Measurements from ENCODE around the gene EXOC4. TPM values are rescaled to one million over a fixed set of nuclear protein-coding genes. Genes with fewer than 3 reads are reported as not detected.
"Not testable (repeated sequence)": the region's sequence is repeated elsewhere in the genome, so short reads cannot be mapped to it uniquely, and the experiment has no call there.

EXOC4 gene
- polyA plus RNA-seq, 3 donors, result 17.9 to 28.0 (median 22.3) TPM

DNA sequence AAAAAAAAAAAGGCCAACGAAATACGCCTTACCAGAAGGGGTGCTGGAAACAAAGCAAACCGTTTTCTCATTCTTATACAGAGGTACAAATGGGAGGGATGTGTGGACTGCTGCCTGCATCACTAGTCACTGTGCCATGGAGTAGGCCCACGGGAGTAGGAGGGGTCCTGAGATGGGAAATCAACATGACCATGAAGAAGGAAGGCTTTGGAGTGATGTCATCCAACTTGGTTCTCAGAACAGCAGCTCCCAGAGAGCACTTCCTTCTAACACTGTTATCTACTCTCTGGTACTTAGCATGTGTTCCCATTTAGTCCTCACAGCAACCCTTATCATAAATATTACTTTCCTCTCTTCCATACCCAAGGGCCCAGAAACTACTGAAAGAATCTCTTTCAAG, 814.3 kb downstream of the EXOC4 start:
- no peak overlapping the region for H3K27ac ChIP-seq (ENCODE audit: low read depth, low read length)
- 47 to 77% (median 49%) methylated on average over 4 of the region's 4 CpGs for WGBS, 3 donors

GRCh38 chr7:134068670-134069069, 815.8 kb downstream of the EXOC4 start:
- 94 to 95% (median 95%) methylated on average over 6 of the region's 6 CpGs for WGBS, 3 donors

GRCh38 chr7:134069187-134069586, 816.3 kb downstream of the EXOC4 start:
- no peak overlapping the region for H3K27ac ChIP-seq (ENCODE audit: low read depth, low read length)
- WGBS, 3 donors, result 87 to 100% (median 93%) methylated on average over 2 of the region's 2 CpGs

More at GRCh38 chr7:134068670-134069069, 815.8 kb downstream of the EXOC4 start:
- H3K27ac ChIP-seq (ENCODE audit: low read depth, low read length), result no peak overlapping the region

GRCh38 chr7:134070673-134071072, 817.8 kb downstream of the EXOC4 start:
- WGBS, 3 donors, result 83 to 96% (median 89%) methylated on average over 3 of the region's 3 CpGs
- H3K27ac ChIP-seq (ENCODE audit: low read depth, low read length), result no peak overlapping the region

- no peak overlapping the region for H3K27ac ChIP-seq (ENCODE audit: low read depth, low read length)
These were observed 818.8 kb downstream of the EXOC4 start for GRCh38 chr7:134071355-134072331.

- WGBS, 3 donors, result 84 to 91% (median 87%) methylated on average over 6 of the region's 6 CpGs
- no peak overlapping the region for H3K27ac ChIP-seq (ENCODE audit: low read depth, low read length)
These were observed 820.4 kb downstream of the EXOC4 start for GRCh38 chr7:134073276-134073675.

DNA sequence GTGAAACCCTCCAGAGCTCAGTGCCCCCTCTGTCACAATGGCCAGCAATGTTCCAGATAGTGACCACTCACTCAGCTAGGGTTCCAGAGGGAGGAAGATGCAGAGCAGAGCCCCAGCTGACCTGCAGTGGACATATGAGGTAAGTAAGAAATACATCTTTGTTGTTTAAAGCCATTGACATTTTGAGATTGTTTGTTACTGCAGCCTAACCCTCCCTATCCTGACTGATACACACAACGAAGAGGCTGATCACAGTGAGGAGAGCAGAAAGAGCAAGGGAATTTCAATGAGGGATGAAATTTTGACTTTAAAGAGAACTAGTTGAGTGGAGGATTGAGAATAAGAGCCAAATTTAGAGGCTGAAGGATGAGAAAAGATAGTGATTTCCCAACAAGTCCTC, 822.9 kb downstream of the EXOC4 start:
- no peak overlapping the region for H3K27ac ChIP-seq (ENCODE audit: low read depth, low read length)
- WGBS, 3 donors, result 91 to 97% (median 95%) methylated on average over 1 of the region's 1 CpG

DNA sequence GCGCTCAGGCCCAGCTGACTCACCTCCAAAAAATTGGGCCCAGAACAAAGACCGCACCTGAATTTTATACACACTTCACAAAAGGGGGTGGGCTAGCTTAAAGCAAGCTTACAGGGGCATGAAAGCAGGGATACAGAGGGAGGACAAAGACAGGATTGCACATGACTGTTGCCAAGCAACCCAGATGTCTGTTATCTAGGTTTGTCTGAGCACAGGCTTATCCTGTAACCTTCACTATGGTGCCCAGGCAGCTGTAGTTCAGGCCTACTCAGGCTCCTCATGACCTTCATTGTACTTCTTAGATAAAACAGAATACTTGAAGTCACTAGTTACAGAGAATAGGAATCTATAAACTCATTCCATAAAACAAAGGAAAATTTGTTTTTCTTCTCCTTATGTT, 824.7 kb downstream of the EXOC4 start:
- not testable (repeated sequence) for H3K27ac ChIP-seq (ENCODE audit: low read depth, low read length)
- WGBS, 3 donors, result 98 to 99% (median 98%) methylated on average over 2 of the region's 2 CpGs

DNA sequence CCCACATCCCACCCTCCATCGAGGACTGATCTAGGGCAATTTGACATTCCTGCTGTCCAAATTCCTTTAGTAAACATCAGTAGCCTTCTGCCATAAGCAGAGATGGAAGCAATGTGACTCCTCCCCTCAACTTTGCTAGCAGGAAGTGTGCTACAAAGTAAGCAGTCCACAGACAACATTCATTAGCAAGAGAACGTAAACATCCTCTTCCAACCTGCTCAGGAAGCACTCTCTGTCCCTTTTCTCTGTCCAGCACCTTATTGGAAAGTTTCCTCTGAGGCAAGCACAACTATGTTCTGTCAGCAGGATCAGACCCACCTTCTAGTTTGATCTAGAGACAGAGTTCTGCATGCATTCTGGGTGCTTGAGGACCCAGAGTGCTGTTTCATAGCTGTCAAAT, 826.1 kb downstream of the EXOC4 start:
- 40 to 61% (median 50%) methylated on average over 2 of the region's 2 CpGs for WGBS, 3 donors

DNA sequence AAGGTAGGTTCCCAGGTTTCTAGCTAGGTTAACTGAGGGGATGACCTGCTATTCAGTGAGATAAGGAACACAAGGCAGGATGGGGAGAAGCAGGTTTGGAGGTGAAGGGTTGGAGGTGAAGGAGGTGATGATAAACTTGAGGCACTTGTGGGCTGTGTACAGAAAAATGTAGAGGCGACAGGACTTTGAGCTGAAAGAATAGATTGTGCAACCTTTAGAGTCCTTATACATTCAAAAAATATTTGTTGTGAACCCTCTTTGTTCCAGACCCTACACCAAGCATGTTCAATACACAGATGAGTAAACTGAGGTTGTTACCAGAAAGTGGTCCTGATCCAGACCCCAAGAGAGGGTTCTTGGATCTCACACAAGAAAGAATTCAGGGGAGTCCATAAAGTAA, 828.8 kb downstream of the EXOC4 start:
- 100% methylated on average over 1 of the region's 1 CpG for WGBS, 3 donors

More for the DNA sequence above, 826.1 kb downstream of the EXOC4 start:
- H3K27ac ChIP-seq (ENCODE audit: low read depth, low read length), result no peak overlapping the region

DNA sequence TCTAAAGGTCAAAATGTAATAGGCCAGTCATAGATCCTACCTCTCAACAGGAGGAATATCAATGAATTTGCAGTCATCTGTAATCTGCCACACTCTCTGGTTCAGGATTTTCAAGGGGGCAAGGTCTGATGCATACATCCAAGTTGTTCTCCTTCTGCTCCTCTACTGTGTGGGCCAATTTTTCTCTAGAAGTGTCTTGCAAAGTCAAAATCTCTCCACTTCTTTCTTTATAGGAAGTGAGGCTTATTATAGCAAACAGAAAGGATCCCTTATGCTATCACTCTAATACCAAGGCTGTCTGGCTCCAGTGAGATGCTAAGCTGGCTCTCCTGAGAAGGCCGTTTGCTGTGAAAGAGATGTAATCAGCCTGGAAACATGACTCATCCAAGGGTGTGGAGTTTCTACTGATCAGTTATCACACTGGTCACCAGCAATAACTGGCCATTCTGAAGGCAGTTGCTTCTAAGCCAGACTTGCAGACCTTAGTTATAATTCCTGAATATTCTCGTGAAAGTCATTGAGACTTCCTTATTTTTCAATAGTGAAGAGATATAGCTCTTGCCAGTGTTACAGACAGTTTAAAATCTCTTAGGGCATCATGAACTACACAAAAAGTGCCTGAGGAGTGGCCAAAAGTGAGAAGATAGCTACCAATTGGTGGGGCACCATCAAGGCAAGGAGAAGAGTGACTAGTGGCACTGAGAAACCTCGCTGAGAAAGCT, 831.0 kb downstream of the EXOC4 start:
- 71 to 91% (median 76%) methylated on average over 3 of the region's 3 CpGs for WGBS, 3 donors
- no peak overlapping the region for H3K27ac ChIP-seq (ENCODE audit: low read depth, low read length)

More for the DNA sequence above, 828.8 kb downstream of the EXOC4 start:
- H3K27ac ChIP-seq (ENCODE audit: low read depth, low read length), result no peak overlapping the region

DNA sequence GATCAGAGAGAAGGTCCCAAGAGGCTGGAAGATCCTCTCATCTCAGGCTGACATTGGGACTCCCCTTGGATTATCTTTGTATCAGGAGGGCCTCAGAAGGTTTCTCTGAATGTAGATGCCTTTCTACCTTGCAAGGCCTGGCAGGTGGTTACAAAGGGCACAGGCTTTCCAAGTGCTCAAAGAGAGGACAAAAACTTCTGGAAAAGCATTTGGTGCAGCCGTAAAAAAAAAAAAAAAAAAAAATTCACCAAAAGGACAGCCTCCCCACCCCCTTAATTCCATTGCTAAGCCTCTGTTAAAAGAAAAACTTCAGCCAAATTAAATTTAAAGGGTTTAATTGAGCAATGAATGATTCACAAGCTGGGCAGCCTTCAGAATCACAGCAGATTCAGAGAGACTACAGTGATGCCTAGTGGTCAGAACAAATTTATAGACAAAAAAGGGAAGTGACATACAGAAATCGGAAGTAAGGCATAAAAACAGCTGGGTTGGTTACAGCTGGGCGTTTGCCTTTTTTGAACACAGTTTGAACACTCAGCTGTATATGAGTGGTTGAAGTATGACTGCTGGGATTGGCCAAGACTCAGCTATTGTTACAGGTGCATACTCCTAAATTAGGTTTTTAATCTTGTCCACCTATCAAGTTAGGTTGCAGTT, 831.7 kb downstream of the EXOC4 start:
- 57 to 96% (median 71%) methylated on average over 3 of the region's 3 CpGs for WGBS, 3 donors

GRCh38 chr7:134085311-134085710, 832.4 kb downstream of the EXOC4 start:
- H3K27ac ChIP-seq (ENCODE audit: low read depth, low read length), result no peak overlapping the region

More for the DNA sequence above, 831.7 kb downstream of the EXOC4 start:
- no peak overlapping the region for H3K27ac ChIP-seq (ENCODE audit: low read depth, low read length)

GRCh38 chr7:134086998-134087735, 834.3 kb downstream of the EXOC4 start:
- 92 to 98% (median 96%) methylated on average over 2 of the region's 2 CpGs for WGBS, 3 donors

DNA sequence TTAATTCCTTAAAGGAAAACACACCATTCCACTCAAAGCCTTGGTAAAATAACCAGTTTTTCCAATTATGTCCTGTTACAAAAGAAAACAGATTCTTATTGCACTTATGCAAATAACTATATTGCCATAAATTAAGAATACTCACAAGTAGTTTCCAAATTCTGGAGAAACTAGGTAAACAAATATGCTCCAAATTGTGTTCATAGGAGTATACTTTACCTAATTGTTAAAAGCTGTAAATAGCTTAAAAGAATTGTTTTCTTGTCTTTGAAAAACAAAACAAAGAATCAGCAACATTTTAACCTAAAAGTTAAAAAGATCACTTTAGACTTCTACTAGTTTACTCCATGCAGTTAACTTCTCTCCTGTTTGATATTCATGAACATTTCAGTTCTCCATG, 835.3 kb downstream of the EXOC4 start:
- no peak overlapping the region for H3K27ac ChIP-seq (ENCODE audit: low read depth, low read length)

More at GRCh38 chr7:134086998-134087735, 834.3 kb downstream of the EXOC4 start:
- H3K27ac ChIP-seq (ENCODE audit: low read depth, low read length), result no peak overlapping the region

- 78 to 88% (median 80%) methylated on average over 4 of the region's 4 CpGs for WGBS, 3 donors
- no peak overlapping the region for H3K27ac ChIP-seq (ENCODE audit: low read depth, low read length)
These were observed 836.6 kb downstream of the EXOC4 start for GRCh38 chr7:134089446-134089845.

DNA sequence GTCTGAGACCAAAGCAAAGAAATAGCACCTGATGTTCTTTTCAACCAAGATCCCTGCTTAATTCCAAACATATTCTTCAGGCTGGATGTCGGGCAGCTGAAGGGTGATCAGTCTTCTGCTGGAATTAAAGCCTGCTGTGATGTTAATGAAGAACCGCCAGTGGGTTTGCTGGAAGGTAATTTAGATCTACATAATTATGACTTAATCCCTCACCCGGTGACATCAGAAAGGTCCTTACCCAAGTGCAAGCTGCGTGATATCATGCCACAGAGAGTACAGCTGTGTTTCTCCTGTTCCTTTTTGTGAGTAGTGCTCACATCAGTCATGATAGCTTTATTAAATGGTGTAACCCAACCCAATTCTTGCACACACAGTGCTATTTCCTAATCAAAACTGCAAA, 845.2 kb downstream of the EXOC4 start:
- 84 to 96% (median 90%) methylated on average over 4 of the region's 4 CpGs for WGBS, 3 donors
- no peak overlapping the region for H3K27ac ChIP-seq (ENCODE audit: low read depth, low read length)

DNA sequence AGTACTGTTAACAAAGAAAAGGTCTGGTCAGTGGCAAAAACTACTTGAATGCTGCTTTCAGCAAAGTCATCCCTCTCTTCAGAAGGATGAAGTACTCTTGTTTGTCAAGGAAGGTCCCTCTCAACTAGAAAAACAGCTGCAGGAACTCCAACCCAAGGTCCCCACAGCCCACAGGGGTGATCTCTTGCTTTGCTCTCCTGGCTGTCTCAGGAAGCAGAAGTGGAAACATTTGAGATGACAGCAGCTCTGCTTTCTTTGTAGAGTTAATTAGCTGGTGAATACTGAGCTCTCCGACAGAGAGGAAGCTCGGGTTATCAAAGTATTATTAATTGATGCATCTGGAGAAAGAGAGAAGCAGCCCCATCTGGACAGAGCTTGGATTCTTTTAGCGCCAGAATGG, 848.8 kb downstream of the EXOC4 start:
- WGBS, 3 donors, result 12 to 20% methylated on average over 3 of the region's 3 CpGs; no CpG with 5 or more reads in 1 of the 3 donors
- no peak overlapping the region for H3K27ac ChIP-seq (ENCODE audit: low read depth, low read length)
